T-helper 22 cell (primary cell): ENCODE data around the gene ZHX3.

ENCODE experiments used
- DNase-seq: peaks from one replicate; pipeline ENCODE4 v3.0.0-alpha.2; 2020; ENCODE audit warnings: low read depth

ZHX3 gene

GRCh38 chr20:41222703-41223102, 94.8 kb downstream of the ZHX3 start:
- no peak for DNase-seq

GRCh38 chr20:41222296-41222695, 95.2 kb downstream of the ZHX3 start:
- no peak for DNase-seq

GRCh38 chr20:41221614-41222218, 95.8 kb downstream of the ZHX3 start:
- no peak for DNase-seq

- DNase-seq = no peak
Measured at GRCh38 chr20:41219824-41220223, 97.7 kb downstream of the ZHX3 start.

- no peak for DNase-seq
Measured at GRCh38 chr20:41218466-41218865, 99.1 kb downstream of the ZHX3 start.

GRCh38 chr20:41217422-41217821, 100.1 kb downstream of the ZHX3 start:
- DNase-seq = no peak

- DNase-seq = no peak
Measured at GRCh38 chr20:41214666-41215065, 102.9 kb downstream of the ZHX3 start.

GRCh38 chr20:41214202-41214601, 103.3 kb downstream of the ZHX3 start:
- DNase-seq = no peak

GRCh38 chr20:41213150-41213820, 104.2 kb downstream of the ZHX3 start:
- no peak for DNase-seq

- DNase-seq = no peak
Measured at GRCh38 chr20:41205313-41205712, 112.2 kb downstream of the ZHX3 start.

GRCh38 chr20:41204304-41205265, 112.9 kb downstream of the ZHX3 start:
- no peak for DNase-seq

GRCh38 chr20:41203660-41204059, 113.9 kb downstream of the ZHX3 start:
- DNase-seq = no peak

- DNase-seq = no peak
Measured at GRCh38 chr20:41202426-41202825, 115.1 kb downstream of the ZHX3 start.

- no peak for DNase-seq
Measured at GRCh38 chr20:41201760-41202159, 115.8 kb downstream of the ZHX3 start.

- no peak for DNase-seq
Measured at GRCh38 chr20:41200446-41201202, 116.9 kb downstream of the ZHX3 start.

GRCh38 chr20:41198443-41198842, 119.1 kb downstream of the ZHX3 start:
- DNase-seq = no peak

- no peak for DNase-seq
Measured at GRCh38 chr20:41196653-41197225, 120.8 kb downstream of the ZHX3 start.

- DNase-seq = no peak
Measured at GRCh38 chr20:41192575-41192974, 125.0 kb downstream of the ZHX3 start.

- no peak for DNase-seq
Measured at GRCh38 chr20:41191562-41192500, 125.7 kb downstream of the ZHX3 start.

GRCh38 chr20:41187668-41188067, 129.9 kb downstream of the ZHX3 start:
- no peak for DNase-seq
